CD4-positive, alpha-beta T cell treated with Interleukin-6 for 4 hours (primary cell): ENCODE measurements around the gene CCDC9.
"Not testable (repeated sequence)": the region's sequence is repeated elsewhere in the genome, so short reads cannot be mapped to it uniquely, and the experiment has no call there.

ENCODE experiments used
- DNase-seq: peaks from one replicate; pipeline ENCODE4 v3.0.0-alpha.2; 2020; ENCODE audit warnings: mixed read lengths

Gene CCDC9

GRCh38 chr19:47232422-47233211 is 23.7 kb upstream of the CCDC9 start:
- peak; percentile 35 for DNase-seq

- no peak for DNase-seq
Measured at GRCh38 chr19:47236072-47236675, 20.2 kb upstream of the CCDC9 start.

- DNase-seq = peak; percentile 41
Measured at GRCh38 chr19:47239152-47239551, 17.2 kb upstream of the CCDC9 start.

- peak; percentile 74 for DNase-seq
Measured at GRCh38 chr19:47239610-47240296, 16.6 kb upstream of the CCDC9 start.

GRCh38 chr19:47240556-47240955 is 15.8 kb upstream of the CCDC9 start:
- no peak for DNase-seq

GRCh38 chr19:47240996-47241918 is 15.1 kb upstream of the CCDC9 start:
- peak; percentile 97 for DNase-seq

- no peak for DNase-seq
Measured at GRCh38 chr19:47241919-47242577, 14.3 kb upstream of the CCDC9 start.

GRCh38 chr19:47243364-47243775 is 13.0 kb upstream of the CCDC9 start:
- DNase-seq = no peak

GRCh38 chr19:47243776-47244547 is 12.4 kb upstream of the CCDC9 start:
- peak; percentile 92 for DNase-seq

GRCh38 chr19:47247308-47247990 is 8.9 kb upstream of the CCDC9 start:
- DNase-seq = peak; percentile 87

- DNase-seq = not testable (repeated sequence)
Measured at GRCh38 chr19:47253016-47253415, 3.3 kb upstream of the CCDC9 start.

GRCh38 chr19:47253467-47253881 is 2.9 kb upstream of the CCDC9 start:
- no peak for DNase-seq

- no peak for DNase-seq
Measured at GRCh38 chr19:47253970-47254369, 2.4 kb upstream of the CCDC9 start.

GRCh38 chr19:47256693-47257410 is 527 bp downstream of the CCDC9 start:
- peak; percentile 99 for DNase-seq

- no peak for DNase-seq
Measured at GRCh38 chr19:47257411-47258169, 1.3 kb downstream of the CCDC9 start.

- DNase-seq = no peak
Measured at GRCh38 chr19:47258434-47258833, 2.1 kb downstream of the CCDC9 start.

- no peak for DNase-seq
Measured at GRCh38 chr19:47258895-47259555, 2.7 kb downstream of the CCDC9 start.

GRCh38 chr19:47260476-47260875 is 4.2 kb downstream of the CCDC9 start:
- DNase-seq = no peak
